CD14-positive monocyte (primary cell): Measurements from ENCODE around the gene CORO1C. TPM values are rescaled to one million over a fixed set of nuclear protein-coding genes. Genes with fewer than 3 reads are reported as not detected.

Experiments used
- DNase-seq, 3 donors: peaks; one replicate each; pipeline ENCODE4 v3.0.0-alpha.2; 2011 to 2022
- H2AFZ ChIP-seq: 2 replicates; pipeline ENCODE4 v1.6.0; 2012; ENCODE audit warnings: mild to moderate bottlenecking, low read depth, low read length, inconsistent platforms; ENCODE audit not compliant: insufficient read depth, poor library complexity, severe bottlenecking
- H3K27ac ChIP-seq, 2 donors: 1 replicate in 1 of 2; 2 replicates in 1 of 2; pipeline ENCODE4 v1.5.1; 2012 to 2013; ENCODE audit warnings: low read length in 2 of 2, control low read depth in 1 of 2, inconsistent platforms in 1 of 2, low read depth in 1 of 2, mild to moderate bottlenecking in 1 of 2
- H3K27me3 ChIP-seq, 2 donors: one replicate each; pipeline versions ENCODE4 v1.6.0 to v1.6.1; 2011 to 2013; ENCODE audit warnings: low read length in 2 of 2; ENCODE audit not compliant: control insufficient read depth in 2 of 2, insufficient read depth in 2 of 2
- H3K36me3 ChIP-seq, 2 donors: replicated peaks in 1 of 2; 1 replicate in 1 of 2; 2 replicates in 1 of 2; pipeline versions ENCODE4 v1.5.1 to v1.6.1; 2012 to 2013; ENCODE audit warnings: low read length in 2 of 2, control low read depth in 1 of 2, inconsistent platforms in 1 of 2, mild to moderate bottlenecking in 1 of 2; ENCODE audit not compliant: insufficient read depth in 2 of 2, control insufficient read depth in 1 of 2
- H3K4me1 ChIP-seq, 2 donors: 1 replicate in 1 of 2; 2 replicates in 1 of 2; pipeline versions ENCODE4 v1.5.1 to v1.6.1; 2012 to 2013; ENCODE audit warnings: low read length in 2 of 2, control low read depth in 1 of 2, inconsistent platforms in 1 of 2, mild to moderate bottlenecking in 1 of 2, moderate library complexity in 1 of 2; ENCODE audit not compliant: insufficient read depth in 2 of 2, control insufficient read depth in 1 of 2
- H3K4me2 ChIP-seq: replicated peaks from 2 replicates; pipeline ENCODE3; 2012; ENCODE audit warnings: low read length, moderate library complexity, mild to moderate bottlenecking; ENCODE audit not compliant: poor library complexity, severe bottlenecking; ENCODE audit errors: extremely low read depth
- H3K4me3 ChIP-seq, 3 experiments: fragments of 200-600 bp in 1 of 3; sonication (generic) in 1 of 3; replicated peaks in 1 of 3; 1 replicate in 2 of 3; 2 replicates in 1 of 3; pipeline ENCODE4 v1.5.1; 2011 to 2013; ENCODE audit warnings: low read length in 3 of 3, mild to moderate bottlenecking in 3 of 3, control low read depth in 2 of 3, low read depth in 2 of 3, inconsistent platforms in 1 of 3, moderate library complexity in 1 of 3
- H3K79me2 ChIP-seq: 2 replicates; pipeline ENCODE4 v1.6.0; 2012; ENCODE audit warnings: mild to moderate bottlenecking, control low read depth, inconsistent platforms, low read length, moderate library complexity; ENCODE audit not compliant: insufficient read depth
- H3K9ac ChIP-seq: 2 replicates; pipeline ENCODE4 v1.6.0; 2017; ENCODE audit warnings: low read length, mild to moderate bottlenecking; ENCODE audit not compliant: insufficient read depth, poor library complexity, severe bottlenecking
- H3K9me3 ChIP-seq, 2 donors: replicated peaks in 1 of 2; 1 replicate in 1 of 2; 2 replicates in 1 of 2; pipeline versions ENCODE4 v1.5.1 to v1.6.1; 2012 to 2013; ENCODE audit warnings: low read length in 2 of 2, control low read depth in 1 of 2; ENCODE audit not compliant: control insufficient read depth in 1 of 2, insufficient read depth in 1 of 2
- H4K20me1 ChIP-seq: 2 replicates; pipeline ENCODE4 v1.6.0; 2012; ENCODE audit warnings: mild to moderate bottlenecking, low read length, control low read depth, moderate library complexity; ENCODE audit not compliant: insufficient read depth
- H3K27ac Mint-ChIP-seq, 7 donors: one replicate each; pipeline ENCODE4 v1.8.0; 2020; ENCODE audit warnings: mild to moderate bottlenecking in 7 of 7, mixed read lengths in 7 of 7, moderate library complexity in 6 of 7, inconsistent platforms in 2 of 7
- H3K27me3 Mint-ChIP-seq, 3 donors: one replicate each; pipeline ENCODE4 v1.8.0; 2021 to 2022; ENCODE audit warnings: low read depth in 3 of 3, mild to moderate bottlenecking in 3 of 3, mixed read lengths in 3 of 3, moderate library complexity in 3 of 3, inconsistent platforms in 1 of 3
- H3K36me3 Mint-ChIP-seq, 2 donors: one replicate each; pipeline ENCODE4 v1.8.0; 2020; ENCODE audit warnings: mixed read lengths in 2 of 2, inconsistent platforms in 1 of 2, mild to moderate bottlenecking in 1 of 2
- H3K4me1 Mint-ChIP-seq: one replicate; pipeline ENCODE4 v1.8.0; 2020; ENCODE audit warnings: mild to moderate bottlenecking, mixed read lengths
- H3K4me3 Mint-ChIP-seq, 2 donors: one replicate each; pipeline ENCODE4 v1.8.0; 2020; ENCODE audit warnings: mild to moderate bottlenecking in 2 of 2, mixed read lengths in 2 of 2, moderate library complexity in 1 of 2
- H3K9me3 Mint-ChIP-seq, 7 donors: one replicate each; pipeline ENCODE4 v1.8.0; 2020 to 2022; ENCODE audit warnings: mixed read lengths in 7 of 7, mild to moderate bottlenecking in 6 of 7, moderate library complexity in 6 of 7, inconsistent platforms in 2 of 7
- CTCF ChIP-seq: fragments of 200-600 bp; IDR thresholded peaks from one replicate; pipeline ENCODE4 v1.8.0; 2022; ENCODE audit warnings: antibody characterized with exemption, mild to moderate bottlenecking
- WGBS: methylation state at CpG from one replicate; pipeline ENCODE4 v1.1.5; 2013; ENCODE audit warnings: missing lambda C conversion rate; ENCODE audit not compliant: insufficient coverage; 5-methylcytosine and 5-hydroxymethylcytosine counted together
- intact Hi-C, 2 donors: fragments of 100-400 bp; cut with micrococcal nuclease; formaldehyde crosslinking; loops; one replicate each; pipeline versions ENCODE4 v1.15.0 to v1.15.1; 2023
- polyA plus RNA-seq, 3 donors: library from polyadenylated mRNA; depleted of rRNA in 1 of 3; unstranded in 2 of 3; stranded (reverse) in 1 of 3; fragments of 300-500 nt in 2 of 3; fragments of >200 nt in 1 of 3; fragmentation: Illumina TruSeq in 2 of 3; gene quantifications; 1 replicate in 2 of 3; 2 replicates in 1 of 3; pipeline ENCODE4 v1.2.3, GENCODE V29; 2012 to 2021

Gene CORO1C
- polyA plus RNA-seq, 3 donors = 77.5 to 285 (median 229) TPM

GRCh38 chr12:108765289-108765764, 34.0 kb upstream of the CORO1C start:
- H3K27ac Mint-ChIP-seq = peak overlapping the region in 1 of 7 donors; percentile 51
- peaks cover 12 to 14% of the 10 kb centered on the region in 2 donors for H3K4me1 ChIP-seq
- H3K9me3 ChIP-seq = no peaks in the 10 kb centered on the region
- no peak overlapping the region for H3K27ac ChIP-seq
- DNase-seq = no peak
- peak overlapping the region in 1 of 2 donors; percentile 20 for H3K4me3 Mint-ChIP-seq
- H3K9ac ChIP-seq = no peak overlapping the region
- no peaks in the 10 kb centered on the region for H3K79me2 ChIP-seq
- no peak for TF ChIP-seq CTCF
- H3K4me1 Mint-ChIP-seq = peaks cover 5% of the 10 kb centered on the region
- no peak overlapping the region for H3K4me2 ChIP-seq
- no peak overlapping the region for H3K4me3 ChIP-seq
- no peak overlapping the region for H2AFZ ChIP-seq
- WGBS = 91% methylated on average over 9 of the region's 10 CpGs
- intact Hi-C loops = no loop called here
- H3K27me3 Mint-ChIP-seq = peaks cover 0 to 10% (median 2%) of the 10 kb centered on the region in 3 donors
- no peaks in the 10 kb centered on the region for H3K27me3 ChIP-seq
- no peaks in the 10 kb centered on the region for H4K20me1 ChIP-seq
- no peaks in the 10 kb centered on the region for H3K36me3 Mint-ChIP-seq
- H3K36me3 ChIP-seq = no peaks in the 10 kb centered on the region
- peaks cover 0 to 2% (median 0%) of the 10 kb centered on the region in 7 donors for H3K9me3 Mint-ChIP-seq

GRCh38 chr12:108764540-108765288, 33.4 kb upstream of the CORO1C start:
- Mint-ChIP-seq H3K4me3 (no peak overlapping the region), H3K27me3 (peaks cover 0 to 10% (median 2%) of the 10 kb centered on the region in 3 donors), H3K36me3 (no peaks in the 10 kb centered on the region), H3K27ac (peak overlapping the region in 1 of 7 donors; percentile 51), H3K9me3 (peaks cover 0 to 2% (median 0%) of the 10 kb centered on the region in 7 donors), H3K4me1 (peaks cover 8% of the 10 kb centered on the region)
- intact Hi-C loops = no loop called here
- H3K27ac ChIP-seq = no peak overlapping the region
- H3K4me2 ChIP-seq = no peak overlapping the region
- H4K20me1 ChIP-seq = no peaks in the 10 kb centered on the region
- DNase-seq = no peak
- H3K36me3 ChIP-seq = no peaks in the 10 kb centered on the region
- H3K4me3 ChIP-seq = no peak overlapping the region
- 95% methylated on average over 6 of the region's 7 CpGs for WGBS
- no peaks in the 10 kb centered on the region for H3K27me3 ChIP-seq
- H2AFZ ChIP-seq = no peak overlapping the region
- H3K9ac ChIP-seq = no peak overlapping the region
- peaks cover 12 to 14% of the 10 kb centered on the region in 2 donors for H3K4me1 ChIP-seq
- TF ChIP-seq CTCF = no peak
- H3K79me2 ChIP-seq = no peaks in the 10 kb centered on the region
- H3K9me3 ChIP-seq = no peaks in the 10 kb centered on the region
